22Rv1 (cell line): ENCODE measurements around the gene ENPP6.

Experiments used
- ZFX ChIP-seq: fragments of 450-650 bp; IDR thresholded peaks from 2 replicates; pipeline ENCODE4 v1.6.1; 2017; ENCODE audit warnings: antibody characterized with exemption, borderline replicate concordance
- TF ChIP-seq, protein P1 (sequence below): fragments of 450-650 bp; IDR thresholded peaks from 2 replicates; pipeline ENCODE4 v1.5.1; 2017; ENCODE audit warnings: mild to moderate bottlenecking

DNA sequence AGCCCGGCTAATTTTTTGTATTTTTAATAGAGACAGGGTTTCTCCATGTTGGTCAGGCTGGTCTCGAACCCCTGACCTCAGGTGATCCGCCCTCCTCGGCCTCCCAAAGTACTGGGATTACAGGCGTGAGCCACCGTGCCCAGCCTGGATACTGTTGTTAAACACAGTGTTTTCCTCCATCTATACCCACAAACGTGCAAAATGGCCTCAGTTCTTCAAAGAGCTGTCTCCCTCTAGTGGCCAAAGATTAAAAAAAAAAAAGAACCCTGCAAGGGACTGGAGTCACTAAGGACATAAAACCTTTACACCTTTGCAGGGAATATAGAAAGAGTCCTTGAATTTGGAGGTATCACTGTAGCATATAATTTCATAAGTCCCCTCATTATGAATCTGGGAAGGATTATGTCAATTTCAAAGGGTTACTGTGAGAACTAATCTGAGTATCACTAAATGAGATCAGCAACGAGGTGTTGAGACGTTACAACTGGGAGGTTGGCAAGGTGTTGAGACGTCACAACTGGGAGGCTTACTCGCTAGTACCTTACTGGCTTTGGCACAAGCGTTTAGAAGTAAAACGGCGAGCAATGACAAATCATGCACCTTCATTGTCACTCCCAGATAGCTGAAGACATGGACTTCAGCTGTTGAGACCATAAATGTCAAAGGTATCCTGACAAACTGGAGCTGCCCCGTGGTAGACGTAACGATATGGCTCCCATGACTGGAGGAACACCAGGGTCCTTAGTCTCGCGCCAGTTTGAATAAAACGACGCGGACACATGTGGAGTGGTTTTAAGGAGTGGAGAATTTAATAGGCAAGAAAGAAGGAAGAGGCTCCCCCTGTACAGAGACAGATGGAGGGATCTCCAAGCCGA lies 33.4 kb upstream of the ENPP6 start:
- TF ChIP-seq, protein P1, sequence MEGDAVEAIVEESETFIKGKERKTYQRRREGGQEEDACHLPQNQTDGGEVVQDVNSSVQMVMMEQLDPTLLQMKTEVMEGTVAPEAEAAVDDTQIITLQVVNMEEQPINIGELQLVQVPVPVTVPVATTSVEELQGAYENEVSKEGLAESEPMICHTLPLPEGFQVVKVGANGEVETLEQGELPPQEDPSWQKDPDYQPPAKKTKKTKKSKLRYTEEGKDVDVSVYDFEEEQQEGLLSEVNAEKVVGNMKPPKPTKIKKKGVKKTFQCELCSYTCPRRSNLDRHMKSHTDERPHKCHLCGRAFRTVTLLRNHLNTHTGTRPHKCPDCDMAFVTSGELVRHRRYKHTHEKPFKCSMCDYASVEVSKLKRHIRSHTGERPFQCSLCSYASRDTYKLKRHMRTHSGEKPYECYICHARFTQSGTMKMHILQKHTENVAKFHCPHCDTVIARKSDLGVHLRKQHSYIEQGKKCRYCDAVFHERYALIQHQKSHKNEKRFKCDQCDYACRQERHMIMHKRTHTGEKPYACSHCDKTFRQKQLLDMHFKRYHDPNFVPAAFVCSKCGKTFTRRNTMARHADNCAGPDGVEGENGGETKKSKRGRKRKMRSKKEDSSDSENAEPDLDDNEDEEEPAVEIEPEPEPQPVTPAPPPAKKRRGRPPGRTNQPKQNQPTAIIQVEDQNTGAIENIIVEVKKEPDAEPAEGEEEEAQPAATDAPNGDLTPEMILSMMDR = peak; percentile 82
- TF ChIP-seq ZFX = no peak
